Measurements from ENCODE around the gene SMAD6. TPM values are rescaled to one million over a fixed set of nuclear protein-coding genes. Genes with fewer than 3 reads are reported as not detected.

SMAD6 gene
- polyA plus RNA-seq, 1 of the 3 experiments (the other 2 are of a cell fraction) = 4.5 TPM

- TF ChIP-seq USF1 (IDR thresholded peaks at IDR 0.05; ENCODE audit: borderline replicate concordance, low read depth) (no peak; the same call in 1 of the 2 replicates), ZBTB33 (IDR thresholded peaks at IDR 0.05; ENCODE audit: borderline replicate concordance, low read depth) (no peak), TCF12 (IDR thresholded peaks at IDR 0.05) (peak; percentile 79), CTCF (IDR thresholded peaks at IDR 0.05) (no peak), NFIC (IDR thresholded peaks at IDR 0.05; ENCODE audit: borderline replicate concordance) (peak; percentile 91), SMC3 (IDR thresholded peaks at IDR 0.05; ENCODE audit: low read depth, low read length) (no peak)
These were observed 63.6 kb downstream of the SMAD6 start (continued) for GRCh38 chr15:66765478-66766281.

GRCh38 chr15:66766282-66767230, 64.5 kb downstream of the SMAD6 start:
- Histone ChIP-seq H3K4me1 (ENCODE audit: control insufficient read depth in 1 of 2, insufficient read depth in 2 of 2, low read depth in 1 of 2, low read length in 1 of 2) (peaks cover 32 to 73% of the 10 kb centered on the region in 2 experiments), H3K4me3 (ENCODE audit: low read depth in 2 of 2, low read length in 1 of 2) (no peak overlapping the region), H2AFZ (ENCODE audit: low read depth) (no peak overlapping the region), H3K9me2 (no peaks in the 10 kb centered on the region), H3K9me3 (no peaks in the 10 kb centered on the region), H3K9ac (peak overlapping the region; percentile 36; the same call in 1 of the 2 replicates), H3K79me2 (ENCODE audit: insufficient read depth) (peaks cover 98% of the 10 kb centered on the region), H3K27me3 (ENCODE audit: insufficient read depth) (no peaks in the 10 kb centered on the region), H3K36me3 (replicated peaks in 1 of 2; ENCODE audit: control insufficient read depth in 1 of 2, insufficient read depth in 2 of 2, low read length in 1 of 2) (peaks cover 0 to 10% of the 10 kb centered on the region in 2 experiments), H3K4me2 (peak overlapping the region; percentile 62), H3F3A (replicated peaks; ENCODE audit: insufficient read depth) (peaks cover 43% of the 10 kb centered on the region), H3K27ac (ENCODE audit: low read depth in 2 of 2, low read length in 1 of 2) (peak overlapping the region; percentile 66 to 72; a peak in 3 of 4 replicates), H4K20me1 (ENCODE audit: insufficient read depth) (peaks cover 64% of the 10 kb centered on the region)
- no peak for DNase-seq
- CTCF ChIA-PET = interaction anchor here (0.7 to 2.6 kb wide), 4 partner anchors 8 to 148 kb away, joined by 3 to 7 read pairs (median 4); no protein-coding TSS in a partner anchor
- 0 out of 2 replicates have a peak, but pooled peaks have one; percentile 29 for TF ChIP-seq JUND (IDR thresholded peaks at IDR 0.05)
- TF ChIP-seq EP300 (IDR thresholded peaks at IDR 0.05; ENCODE audit: borderline replicate concordance in 1 of 2, low read depth in 1 of 2, low read length in 1 of 2) = 0 out of 4 replicates have a peak, but pooled peaks of 1 of the 2 experiments have one; percentile 11
- 0 out of 2 replicates have a peak, but pooled peaks have one; percentile 37 for TF ChIP-seq MAX (IDR thresholded peaks at IDR 0.05; ENCODE audit: low read depth)
- TF ChIP-seq SIN3A (IDR thresholded peaks at IDR 0.05; ENCODE audit: borderline replicate concordance, low read depth, low read length) = peak; percentile 49; the same call in 1 of the 2 replicates
- TF ChIP-seq FOSL2 (IDR thresholded peaks at IDR 0.05; ENCODE audit: borderline replicate concordance, low read depth) = peak; percentile 35; the same call in 1 of the 2 replicates
- TF ChIP-seq TCF12 (IDR thresholded peaks at IDR 0.05) = peak; percentile 37; the same call in 1 of the 2 replicates
- TF ChIP-seq NFIC (IDR thresholded peaks at IDR 0.05; ENCODE audit: borderline replicate concordance) = no peak; the same call in 1 of the 2 replicates
- no peak for TF ChIP-seq RAD21 (IDR thresholded peaks at IDR 0.05; ENCODE audit: low read length)
- 37% methylated on average over 7 of the region's 7 CpGs for WGBS (ENCODE audit: low lambda C conversion rate)
- POLR2A ChIA-PET = no interaction called here

Measured in SK-N-SH (cell line).